GM13976 (cell line): ENCODE data around the gene DGKB.

Experiments used
- DNase-seq: peaks from one replicate; pipeline ENCODE4 v3.0.0; 2012; ENCODE audit warnings: low spot score
- CTCF ChIP-seq: IDR thresholded peaks from 2 replicates; pipeline ENCODE4 v1.5.1; 2012; ENCODE audit warnings: borderline replicate concordance, mild to moderate bottlenecking; ENCODE audit not compliant: insufficient read depth; ENCODE audit errors: extremely low read depth, missing control alignments, control extremely low read depth
- in situ Hi-C: fragments of 300-500 bp; cut with MboI; formaldehyde crosslinking; loops from one replicate; pipeline ENCODE4 v1.12.0; 2022; ENCODE audit warnings: low sequenced_read_pairs, mixed read lengths, inconsistent platforms; ENCODE audit not compliant: unreplicated experiment

Gene DGKB

GRCh38 chr7:14341200-14341775 is 561.3 kb downstream of the DGKB start:
- no peak for TF ChIP-seq CTCF
- DNase-seq = no peak
- in situ Hi-C loops = no loop called here

- DNase-seq = no peak
- TF ChIP-seq CTCF = no peak
- in situ Hi-C loops = no loop called here
These were observed 562.0 kb downstream of the DGKB start for GRCh38 chr7:14340393-14341074.

GRCh38 chr7:14339861-14340260 is 562.7 kb downstream of the DGKB start:
- TF ChIP-seq CTCF = no peak
- no peak for DNase-seq
- in situ Hi-C loops = no loop called here

GRCh38 chr7:14336256-14336655 is 566.3 kb downstream of the DGKB start:
- in situ Hi-C loops = no loop called here
- TF ChIP-seq CTCF = no peak

GRCh38 chr7:14332155-14332554 is 570.4 kb downstream of the DGKB start:
- TF ChIP-seq CTCF = no peak
- no peak for DNase-seq
- in situ Hi-C loops = no loop called here

More at GRCh38 chr7:14336256-14336655, 566.3 kb downstream of the DGKB start:
- DNase-seq = no peak

- DNase-seq = no peak
- in situ Hi-C loops = no loop called here
- no peak for TF ChIP-seq CTCF
These were observed 577.8 kb downstream of the DGKB start for GRCh38 chr7:14324767-14325166.
